Fibroblast of skin of right biceps (primary cell): ENCODE data around the gene ZC3H11A.
"Not testable (repeated sequence)": the region's sequence is repeated elsewhere in the genome, so short reads cannot be mapped to it uniquely, and the experiment has no call there.

Source experiments
- DNase-seq: peaks from one replicate; pipeline ENCODE4 v3.0.0-alpha.2; 2013

The ZC3H11A gene

GRCh38 chr1:203789966-203790365 is 5.5 kb upstream of the ZC3H11A start:
- no peak for DNase-seq

- DNase-seq, result peak; percentile 21
Observed at GRCh38 chr1:203791498-203791897, 3.9 kb upstream of the ZC3H11A start.

GRCh38 chr1:203792486-203792885 is 2.9 kb upstream of the ZC3H11A start:
- DNase-seq, result no peak

GRCh38 chr1:203793561-203793960 is 1.9 kb upstream of the ZC3H11A start:
- not testable (repeated sequence) for DNase-seq

GRCh38 chr1:203794764-203795440 is 521 bp upstream of the ZC3H11A start:
- no peak for DNase-seq

- peak; percentile 45 for DNase-seq
Observed at GRCh38 chr1:203796236-203796605, 798 bp downstream of the ZC3H11A start.

GRCh38 chr1:203797216-203797615 is 1.8 kb downstream of the ZC3H11A start:
- no peak for DNase-seq

- no peak for DNase-seq
Observed at GRCh38 chr1:203797948-203798655, 2.7 kb downstream of the ZC3H11A start.

- no peak for DNase-seq
Observed at GRCh38 chr1:203799157-203799556, 3.7 kb downstream of the ZC3H11A start.

- no peak for DNase-seq
Observed at GRCh38 chr1:203799971-203800370, 4.5 kb downstream of the ZC3H11A start.

GRCh38 chr1:203805689-203806088 is 10.3 kb downstream of the ZC3H11A start:
- DNase-seq, result no peak

- DNase-seq, result peak; percentile 77
Observed at GRCh38 chr1:203807196-203807595, 11.8 kb downstream of the ZC3H11A start.

- DNase-seq, result no peak
Observed at GRCh38 chr1:203813581-203814341, 18.3 kb downstream of the ZC3H11A start.

GRCh38 chr1:203818399-203818798 is 23.0 kb downstream of the ZC3H11A start:
- DNase-seq, result no peak

- no peak for DNase-seq
Observed at GRCh38 chr1:203823306-203823705, 27.9 kb downstream of the ZC3H11A start.

GRCh38 chr1:203826175-203826574 is 30.8 kb downstream of the ZC3H11A start:
- no peak for DNase-seq

GRCh38 chr1:203828002-203828401 is 32.6 kb downstream of the ZC3H11A start:
- no peak for DNase-seq

- DNase-seq, result no peak
Observed at GRCh38 chr1:203828503-203828902, 33.1 kb downstream of the ZC3H11A start.

- not testable (repeated sequence) for DNase-seq
Observed at GRCh38 chr1:203829247-203829646, 33.8 kb downstream of the ZC3H11A start.

GRCh38 chr1:203835476-203835875 is 40.1 kb downstream of the ZC3H11A start:
- no peak for DNase-seq

- peak; percentile 82 for DNase-seq
Observed at GRCh38 chr1:203839081-203839480, 43.7 kb downstream of the ZC3H11A start.

- no peak for DNase-seq
Observed at GRCh38 chr1:203840208-203840808, 44.9 kb downstream of the ZC3H11A start.

- no peak for DNase-seq
Observed at GRCh38 chr1:203842559-203842876, 47.1 kb downstream of the ZC3H11A start.

GRCh38 chr1:203843435-203843834 is 48.0 kb downstream of the ZC3H11A start:
- DNase-seq, result no peak
